KMS-11 (cell line): ENCODE data around the gene ATM.

Source experiments
- H2AFZ ChIP-seq: fragments of 200-600 bp; sonication (generic); 2 replicates; pipeline ENCODE4 v1.6.1; 2016; ENCODE audit warnings: antibody characterized with exemption, mixed run types, low read depth
- H3K27ac ChIP-seq: fragments of 200-600 bp; sonication (generic); 2 replicates; pipeline ENCODE4 v1.6.1; 2016; ENCODE audit warnings: mild to moderate bottlenecking, mixed run types
- H3K27me3 ChIP-seq: fragments of 200-600 bp; sonication (generic); 2 replicates; pipeline ENCODE4 v1.6.1; 2017; ENCODE audit warnings: mild to moderate bottlenecking, low read depth, mixed run types, moderate library complexity; ENCODE audit not compliant: insufficient read depth
- H3K36me3 ChIP-seq: fragments of 200-600 bp; sonication (generic); 2 replicates; pipeline ENCODE4 v1.6.1; 2017; ENCODE audit warnings: mild to moderate bottlenecking, mixed run types; ENCODE audit not compliant: insufficient read depth
- H3K4me1 ChIP-seq: fragments of 200-600 bp; sonication (generic); 2 replicates; pipeline ENCODE4 v1.6.1; 2016; ENCODE audit warnings: mild to moderate bottlenecking, low read depth, mixed run types; ENCODE audit not compliant: poor library complexity, severe bottlenecking
- H3K4me2 ChIP-seq: fragments of 200-600 bp; sonication (generic); 2 replicates; pipeline ENCODE4 v1.7.0; 2016; ENCODE audit warnings: mild to moderate bottlenecking, mixed run types
- H3K4me3 ChIP-seq: fragments of 200-600 bp; sonication (generic); IDR thresholded peaks from 2 replicates; pipeline ENCODE4 v1.6.1; 2017; ENCODE audit warnings: low read depth, low read length, mixed read lengths; ENCODE audit not compliant: insufficient read depth
- H3K79me2 ChIP-seq: fragments of 200-600 bp; sonication (generic); 2 replicates; pipeline ENCODE4 v1.6.1; 2016; ENCODE audit warnings: low read depth, mixed run types; ENCODE audit not compliant: insufficient read depth
- H3K9ac ChIP-seq: fragments of 200-600 bp; sonication (generic); 2 replicates; pipeline ENCODE4 v1.6.1; 2016; ENCODE audit warnings: mild to moderate bottlenecking, mixed run types
- H4K20me1 ChIP-seq: fragments of 200-600 bp; sonication (generic); 2 replicates; pipeline ENCODE4 v1.6.1; 2016; ENCODE audit warnings: mild to moderate bottlenecking, mixed run types; ENCODE audit not compliant: insufficient read depth
- TF ChIP-seq, protein P1 (sequence below): fragments of 200-600 bp; sonication (generic); conservative IDR thresholded peaks from 2 replicates; pipeline ENCODE4 v1.6.1; 2017; ENCODE audit warnings: low read depth, mild to moderate bottlenecking, antibody characterized with exemption, low read length, moderate library complexity, mixed read lengths

ATM gene

DNA sequence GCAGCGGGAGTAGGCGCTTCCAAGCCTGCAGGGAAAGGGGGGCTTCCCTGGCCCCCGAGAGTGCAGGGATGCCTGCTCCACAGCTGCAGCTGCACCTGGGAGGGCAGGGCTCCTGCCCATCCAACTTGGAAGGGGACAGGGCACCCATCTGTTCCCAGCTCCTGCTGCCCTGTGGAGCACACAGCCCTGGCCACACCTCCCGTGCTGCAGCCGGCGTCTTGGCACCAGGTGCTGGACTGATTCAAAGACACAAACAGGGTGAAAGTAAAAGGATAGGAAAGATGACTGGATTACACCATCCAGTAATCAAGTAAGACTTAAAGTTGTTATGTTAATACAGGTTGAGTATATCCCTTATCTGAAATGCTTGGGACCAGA is 15.2 kb upstream of the ATM start:
- no peak overlapping the region for H3K4me2 ChIP-seq
- H4K20me1 ChIP-seq, result no peaks in the 10 kb centered on the region
- TF ChIP-seq, protein P1, sequence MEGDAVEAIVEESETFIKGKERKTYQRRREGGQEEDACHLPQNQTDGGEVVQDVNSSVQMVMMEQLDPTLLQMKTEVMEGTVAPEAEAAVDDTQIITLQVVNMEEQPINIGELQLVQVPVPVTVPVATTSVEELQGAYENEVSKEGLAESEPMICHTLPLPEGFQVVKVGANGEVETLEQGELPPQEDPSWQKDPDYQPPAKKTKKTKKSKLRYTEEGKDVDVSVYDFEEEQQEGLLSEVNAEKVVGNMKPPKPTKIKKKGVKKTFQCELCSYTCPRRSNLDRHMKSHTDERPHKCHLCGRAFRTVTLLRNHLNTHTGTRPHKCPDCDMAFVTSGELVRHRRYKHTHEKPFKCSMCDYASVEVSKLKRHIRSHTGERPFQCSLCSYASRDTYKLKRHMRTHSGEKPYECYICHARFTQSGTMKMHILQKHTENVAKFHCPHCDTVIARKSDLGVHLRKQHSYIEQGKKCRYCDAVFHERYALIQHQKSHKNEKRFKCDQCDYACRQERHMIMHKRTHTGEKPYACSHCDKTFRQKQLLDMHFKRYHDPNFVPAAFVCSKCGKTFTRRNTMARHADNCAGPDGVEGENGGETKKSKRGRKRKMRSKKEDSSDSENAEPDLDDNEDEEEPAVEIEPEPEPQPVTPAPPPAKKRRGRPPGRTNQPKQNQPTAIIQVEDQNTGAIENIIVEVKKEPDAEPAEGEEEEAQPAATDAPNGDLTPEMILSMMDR, result no peak
- H3K36me3 ChIP-seq, result no peaks in the 10 kb centered on the region
- no peak overlapping the region for H3K4me3 ChIP-seq
- H3K9ac ChIP-seq, result no peak overlapping the region
- no peaks in the 10 kb centered on the region for H3K27me3 ChIP-seq
- H2AFZ ChIP-seq, result no peak overlapping the region
- H3K27ac ChIP-seq, result no peak overlapping the region
- H3K4me1 ChIP-seq, result peaks cover 8% of the 10 kb centered on the region
- no peaks in the 10 kb centered on the region; the same call in 1 of the 2 replicates for H3K79me2 ChIP-seq

DNA sequence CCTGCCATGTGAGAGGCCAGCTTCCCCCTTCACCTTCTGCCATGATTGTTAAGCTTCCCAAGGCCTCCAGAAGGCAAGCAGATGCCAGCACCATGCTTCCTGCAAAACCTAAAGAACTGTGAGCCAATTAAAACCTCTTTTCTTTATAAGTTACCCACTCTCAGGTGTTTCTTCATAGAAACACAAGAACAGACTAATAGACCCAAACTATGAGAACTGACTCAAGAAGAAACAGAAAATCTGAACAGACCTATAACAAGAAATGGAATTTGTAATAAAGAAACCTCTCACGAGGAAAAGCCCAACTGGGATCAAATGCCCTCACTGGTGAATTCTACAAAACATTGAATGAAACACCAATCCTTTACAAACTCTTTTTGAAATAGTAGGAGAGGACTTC is 12.4 kb upstream of the ATM start:
- Histone ChIP-seq H3K4me3 (no peak overlapping the region), H3K36me3 (no peaks in the 10 kb centered on the region), H3K9ac (no peak overlapping the region), H3K79me2 (peaks cover 12% of the 10 kb centered on the region; the same call in 1 of the 2 replicates), H2AFZ (no peak overlapping the region), H3K4me1 (no peaks in the 10 kb centered on the region), H3K27me3 (no peaks in the 10 kb centered on the region), H3K27ac (no peak overlapping the region), H4K20me1 (no peaks in the 10 kb centered on the region), H3K4me2 (no peak overlapping the region)
- TF ChIP-seq, protein P1, result no peak

DNA sequence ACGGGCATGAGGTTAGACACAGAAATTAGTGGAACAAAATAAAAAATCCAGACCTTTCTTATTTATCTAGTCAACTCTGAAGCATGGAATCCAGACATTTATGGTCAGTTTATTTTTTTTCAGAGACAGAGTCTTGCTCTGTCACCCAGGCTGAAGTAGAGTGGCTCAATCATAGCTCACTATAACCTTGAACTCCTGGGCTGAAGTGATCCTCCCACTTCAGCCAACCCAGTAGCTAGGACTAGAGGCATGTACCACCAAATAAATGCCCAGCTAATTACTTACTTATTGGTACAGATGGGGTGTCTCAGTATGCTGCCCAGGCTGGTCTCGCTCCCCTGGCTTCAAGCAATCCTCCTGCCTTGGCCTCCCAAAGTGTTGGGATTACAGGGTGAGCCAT is 9.1 kb upstream of the ATM start:
- TF ChIP-seq, protein P1, result no peak
- Histone ChIP-seq H3K4me1 (no peaks in the 10 kb centered on the region), H3K36me3 (no peaks in the 10 kb centered on the region), H3K27ac (no peak overlapping the region), H3K27me3 (no peaks in the 10 kb centered on the region), H3K4me3 (no peak overlapping the region), H2AFZ (no peak overlapping the region), H4K20me1 (no peaks in the 10 kb centered on the region), H3K79me2 (peaks cover 26% of the 10 kb centered on the region; the same call in 1 of the 2 replicates), H3K9ac (no peak overlapping the region), H3K4me2 (no peak overlapping the region)

DNA sequence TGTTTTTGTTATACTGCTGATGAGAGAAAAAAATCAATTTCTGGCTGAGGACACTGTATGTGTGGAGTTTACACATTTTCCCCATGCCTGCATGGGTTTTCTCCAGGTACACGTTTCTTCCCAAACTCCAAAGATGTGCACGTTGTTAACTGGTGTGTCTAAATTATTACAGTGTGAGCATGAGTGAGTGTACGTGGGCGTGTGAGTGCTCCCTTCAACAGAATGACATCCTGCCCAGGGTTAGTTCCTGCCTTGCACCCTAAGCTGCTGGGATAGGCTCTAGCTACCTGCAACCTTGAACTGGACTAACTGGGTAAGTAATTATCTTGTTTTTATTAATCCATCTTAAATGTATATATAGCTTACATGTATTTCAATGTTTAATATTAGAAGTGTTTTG is 5.9 kb upstream of the ATM start:
- H3K27me3 ChIP-seq, result no peaks in the 10 kb centered on the region
- TF ChIP-seq, protein P1, result no peak
- no peaks in the 10 kb centered on the region for H3K36me3 ChIP-seq
- H3K79me2 ChIP-seq, result peaks cover 57% of the 10 kb centered on the region
- no peak overlapping the region for H3K4me2 ChIP-seq
- H3K4me1 ChIP-seq, result peaks cover 14% of the 10 kb centered on the region
- no peak overlapping the region for H3K4me3 ChIP-seq
- no peaks in the 10 kb centered on the region for H4K20me1 ChIP-seq
- no peak overlapping the region for H2AFZ ChIP-seq
- H3K27ac ChIP-seq, result no peak overlapping the region
- no peak overlapping the region for H3K9ac ChIP-seq

DNA sequence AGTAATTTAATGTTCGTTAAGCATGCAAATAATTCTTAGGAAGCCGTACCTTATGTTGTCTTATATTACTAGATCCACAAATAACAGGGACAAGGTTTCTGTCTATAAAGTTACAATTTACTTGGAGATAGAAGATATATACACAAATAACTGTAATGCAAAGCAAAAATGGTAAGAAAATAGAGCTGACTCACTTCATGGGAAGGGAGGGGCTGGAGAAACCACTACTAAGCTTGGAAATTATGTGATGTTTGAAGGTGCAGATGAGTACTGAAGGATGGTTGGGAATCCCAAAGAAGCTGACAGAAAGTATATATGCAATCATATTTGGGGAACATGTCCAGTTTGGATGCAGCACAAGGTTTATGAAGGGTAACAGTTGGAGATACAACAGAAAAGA is 4.4 kb upstream of the ATM start:
- H2AFZ ChIP-seq, result no peak overlapping the region
- H3K27ac ChIP-seq, result no peak overlapping the region
- H3K9ac ChIP-seq, result no peak overlapping the region
- no peak overlapping the region for H3K4me2 ChIP-seq
- H3K4me1 ChIP-seq, result peaks cover 14% of the 10 kb centered on the region
- no peak overlapping the region for H3K4me3 ChIP-seq
- peaks cover 59% of the 10 kb centered on the region for H3K79me2 ChIP-seq
- no peaks in the 10 kb centered on the region for H3K27me3 ChIP-seq
- TF ChIP-seq, protein P1, result no peak
- H3K36me3 ChIP-seq, result no peaks in the 10 kb centered on the region
- H4K20me1 ChIP-seq, result no peaks in the 10 kb centered on the region
